Right atrium auricular region (tissue), 2 donors: Measurements from ENCODE around the gene SAPCD2. TPM values are rescaled to one million over a fixed set of nuclear protein-coding genes. Genes with fewer than 3 reads are reported as not detected.
A peak's percentile ranks its signal among the peaks of the same experiment; 100 is the strongest.

ENCODE experiments used
- DNase-seq: peaks from one replicate; pipeline ENCODE4 v3.0.0-alpha.2; 2019; ENCODE audit warnings: low spot score
- H3K27ac ChIP-seq, 2 donors: fragments of 200-600 bp; sonication (generic); 1 replicate in 1 of 2; 2 replicates in 1 of 2; pipeline ENCODE4 v1.5.1; 2016 to 2019
- H3K27me3 ChIP-seq, 2 donors: fragments of 200-600 bp; sonication (generic); one replicate each; pipeline versions ENCODE4 v1.5.1 to v1.6.0; 2017 to 2019
- H3K36me3 ChIP-seq: fragments of 200-600 bp; sonication (generic); one replicate; pipeline ENCODE4 v1.5.1; 2016
- H3K4me1 ChIP-seq, 2 donors: fragments of 200-600 bp; sonication (generic); one replicate each; pipeline versions ENCODE4 v1.5.1 to v1.6.0; 2017 to 2019
- H3K4me3 ChIP-seq, 2 donors: fragments of 200-600 bp; sonication (generic); 1 replicate in 1 of 2; 2 replicates in 1 of 2; pipeline ENCODE4 v1.5.1; 2017 to 2019; ENCODE audit warnings: mild to moderate bottlenecking in 1 of 2, moderate library complexity in 1 of 2
- H3K9me3 ChIP-seq, 2 donors: fragments of 200-600 bp; sonication (generic); one replicate each; pipeline ENCODE4 v1.5.1; 2019
- total RNA-seq, 2 donors: library from RNA; depleted of rRNA; stranded (reverse); fragments of >200 nt; gene quantifications; one replicate each; pipeline ENCODE4 v1.1.0, GENCODE V29; 2016
- TF ChIP-seq, protein P1 (sequence below), 2 donors: fragments of 200-600 bp; sonication (generic); IDR thresholded peaks; one replicate each; pipeline ENCODE4 v1.5.1; 2019; ENCODE audit warnings: antibody characterized with exemption in 2 of 2

SAPCD2 gene
- total RNA-seq, 2 donors from 2014 or later: 0.12 to 0.63 TPM

DNA sequence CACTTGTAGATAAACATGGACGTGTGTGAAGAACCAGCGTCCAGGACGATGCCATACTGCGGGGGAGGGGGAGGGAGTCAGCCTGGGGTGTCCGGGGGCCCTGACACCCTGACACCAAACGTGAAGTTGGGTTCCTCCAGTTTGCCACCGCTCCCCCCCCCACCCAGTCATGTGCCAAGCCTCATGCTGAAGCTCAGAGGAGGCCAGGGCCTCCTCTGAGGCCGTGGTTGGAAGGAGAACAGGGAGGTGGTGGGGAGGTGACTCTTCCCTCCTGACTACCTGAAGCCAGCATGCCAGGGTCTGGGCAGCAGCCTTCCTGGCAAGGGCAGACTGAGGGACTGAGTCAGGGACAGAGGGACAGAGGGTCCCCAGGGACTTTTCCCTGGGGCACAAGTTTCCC, 18.1 kb downstream of the SAPCD2 start:
- TF ChIP-seq, protein P1, sequence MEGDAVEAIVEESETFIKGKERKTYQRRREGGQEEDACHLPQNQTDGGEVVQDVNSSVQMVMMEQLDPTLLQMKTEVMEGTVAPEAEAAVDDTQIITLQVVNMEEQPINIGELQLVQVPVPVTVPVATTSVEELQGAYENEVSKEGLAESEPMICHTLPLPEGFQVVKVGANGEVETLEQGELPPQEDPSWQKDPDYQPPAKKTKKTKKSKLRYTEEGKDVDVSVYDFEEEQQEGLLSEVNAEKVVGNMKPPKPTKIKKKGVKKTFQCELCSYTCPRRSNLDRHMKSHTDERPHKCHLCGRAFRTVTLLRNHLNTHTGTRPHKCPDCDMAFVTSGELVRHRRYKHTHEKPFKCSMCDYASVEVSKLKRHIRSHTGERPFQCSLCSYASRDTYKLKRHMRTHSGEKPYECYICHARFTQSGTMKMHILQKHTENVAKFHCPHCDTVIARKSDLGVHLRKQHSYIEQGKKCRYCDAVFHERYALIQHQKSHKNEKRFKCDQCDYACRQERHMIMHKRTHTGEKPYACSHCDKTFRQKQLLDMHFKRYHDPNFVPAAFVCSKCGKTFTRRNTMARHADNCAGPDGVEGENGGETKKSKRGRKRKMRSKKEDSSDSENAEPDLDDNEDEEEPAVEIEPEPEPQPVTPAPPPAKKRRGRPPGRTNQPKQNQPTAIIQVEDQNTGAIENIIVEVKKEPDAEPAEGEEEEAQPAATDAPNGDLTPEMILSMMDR (IDR thresholded peaks at IDR 0.05): no peak
- no peak for DNase-seq
- no peak overlapping the region for H3K4me3 ChIP-seq
- no peak overlapping the region for H3K27ac ChIP-seq
- H3K27me3 ChIP-seq: peaks cover 0 to 17% of the 10 kb centered on the region in 2 donors
- H3K36me3 ChIP-seq: no peaks in the 10 kb centered on the region
- no peaks in the 10 kb centered on the region for H3K9me3 ChIP-seq
- peaks cover 0 to 50% of the 10 kb centered on the region in 2 donors for H3K4me1 ChIP-seq

DNA sequence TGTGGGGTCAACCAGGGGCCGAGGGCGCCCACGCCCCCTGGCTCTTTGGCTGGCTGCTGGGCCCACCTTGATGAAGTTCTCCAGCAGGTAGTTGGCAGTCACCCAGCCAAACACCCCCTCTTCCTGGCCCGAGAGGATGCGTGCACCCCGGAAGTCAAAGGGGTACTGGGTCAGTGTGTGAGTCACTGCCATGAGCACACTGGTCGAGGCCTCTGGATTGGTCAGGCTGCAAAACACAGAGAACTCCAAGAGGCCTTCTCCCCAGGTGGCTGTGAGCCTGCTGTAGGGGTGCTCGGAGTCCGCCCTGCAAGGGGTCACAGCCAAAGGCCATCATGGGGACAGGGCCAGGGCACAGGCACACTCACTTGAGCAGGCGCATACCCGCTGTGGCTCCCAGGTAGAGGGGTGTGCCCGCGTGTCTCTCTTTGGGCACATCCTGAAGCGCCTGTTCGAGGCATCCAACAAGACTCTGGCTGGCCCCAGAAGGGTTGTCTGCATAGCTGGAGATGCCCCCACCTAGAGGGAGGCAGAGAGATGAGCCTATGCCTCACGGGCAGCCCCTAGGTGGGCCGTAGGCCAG, 19.1 kb downstream of the SAPCD2 start:
- TF ChIP-seq, protein P1 (IDR thresholded peaks at IDR 0.05): no peak
- no peak for DNase-seq
- no peak overlapping the region for H3K27ac ChIP-seq
- H3K9me3 ChIP-seq: no peaks in the 10 kb centered on the region
- H3K36me3 ChIP-seq: no peaks in the 10 kb centered on the region
- peaks cover 0 to 53% of the 10 kb centered on the region in 2 donors for H3K4me1 ChIP-seq
- no peak overlapping the region for H3K4me3 ChIP-seq
- H3K27me3 ChIP-seq: peaks cover 0 to 17% of the 10 kb centered on the region in 2 donors

DNA sequence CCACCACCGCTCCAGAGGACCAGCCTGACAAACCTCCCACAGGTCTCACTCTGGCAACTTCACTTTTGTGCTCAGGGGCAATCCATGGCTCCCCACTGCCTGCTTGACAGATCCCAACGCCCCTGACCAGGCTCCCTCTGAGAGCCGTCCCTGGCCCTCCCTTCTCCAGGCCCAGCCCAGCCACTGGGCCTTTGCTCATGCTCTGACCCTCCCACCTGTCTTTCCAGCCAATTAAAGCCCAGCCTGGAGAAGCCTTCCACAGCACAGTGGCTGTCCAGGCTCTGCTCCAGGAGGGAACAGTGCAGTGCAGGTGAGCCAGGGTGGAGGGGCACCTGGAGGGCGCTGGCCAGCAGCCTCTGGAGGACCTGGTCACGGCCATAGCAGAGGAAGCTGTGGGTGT, 19.8 kb downstream of the SAPCD2 start:
- no peak overlapping the region for H3K4me3 ChIP-seq
- peaks cover 0 to 50% of the 10 kb centered on the region in 2 donors for H3K4me1 ChIP-seq
- no peaks in the 10 kb centered on the region for H3K36me3 ChIP-seq
- TF ChIP-seq, protein P1 (IDR thresholded peaks at IDR 0.05): no peak
- H3K27ac ChIP-seq: no peak overlapping the region
- no peaks in the 10 kb centered on the region for H3K9me3 ChIP-seq
- no peak for DNase-seq
- H3K27me3 ChIP-seq: peaks cover 0 to 17% of the 10 kb centered on the region in 2 donors

DNA sequence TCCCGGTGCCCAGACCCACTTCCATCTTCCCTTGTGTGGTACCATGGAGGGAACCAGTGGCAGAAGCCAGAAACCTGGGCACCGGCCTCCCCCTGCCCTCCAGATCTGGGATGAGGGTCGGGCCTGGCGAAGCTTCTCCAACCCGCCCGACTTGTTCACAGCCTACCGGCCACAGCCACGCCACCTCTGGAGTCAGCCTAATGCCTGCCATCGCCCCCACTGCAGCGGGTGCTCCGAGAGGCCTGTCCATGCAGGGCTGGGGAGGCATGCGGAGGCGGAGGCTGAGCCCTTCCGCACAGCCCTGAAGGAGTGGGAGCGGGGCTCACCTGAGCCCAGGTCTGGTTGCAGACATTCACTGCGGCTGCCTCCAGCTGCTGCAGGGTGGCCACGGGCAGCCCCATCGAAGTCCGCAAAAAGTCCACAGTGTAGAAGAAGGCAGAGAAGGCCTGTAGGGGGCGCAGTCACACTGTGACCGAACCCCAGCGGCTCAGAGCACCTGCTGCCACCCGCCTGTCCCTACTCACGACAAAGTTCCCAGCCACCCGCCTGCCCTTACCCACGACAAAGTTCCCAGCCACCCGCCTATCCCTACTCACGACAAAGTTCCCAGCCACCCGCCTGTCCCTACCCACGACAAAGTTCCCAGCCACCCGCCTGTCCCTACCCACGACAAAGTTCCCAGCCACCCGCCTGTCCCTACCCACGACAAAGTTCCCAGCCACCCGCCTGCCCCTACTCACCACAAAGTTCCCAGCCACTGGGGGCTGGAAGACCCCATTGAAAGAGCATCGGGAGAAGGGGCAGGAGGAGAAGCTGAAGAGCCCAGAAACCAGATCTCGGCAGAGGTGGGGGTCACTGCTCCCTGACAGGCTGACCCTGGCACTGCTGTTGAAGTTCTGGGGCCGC, 20.6 kb downstream of the SAPCD2 start:
- DNase-seq: no peak
- TF ChIP-seq, protein P1 (IDR thresholded peaks at IDR 0.05): peak in 1 of 2 donors; percentile 59
- Histone ChIP-seq H3K9me3 (no peaks in the 10 kb centered on the region), H3K27ac (no peak overlapping the region), H3K36me3 (no peaks in the 10 kb centered on the region), H3K4me3 (no peak overlapping the region), H3K4me1 (peaks cover 0 to 50% of the 10 kb centered on the region in 2 donors), H3K27me3 (peaks cover 0 to 17% of the 10 kb centered on the region in 2 donors)

DNA sequence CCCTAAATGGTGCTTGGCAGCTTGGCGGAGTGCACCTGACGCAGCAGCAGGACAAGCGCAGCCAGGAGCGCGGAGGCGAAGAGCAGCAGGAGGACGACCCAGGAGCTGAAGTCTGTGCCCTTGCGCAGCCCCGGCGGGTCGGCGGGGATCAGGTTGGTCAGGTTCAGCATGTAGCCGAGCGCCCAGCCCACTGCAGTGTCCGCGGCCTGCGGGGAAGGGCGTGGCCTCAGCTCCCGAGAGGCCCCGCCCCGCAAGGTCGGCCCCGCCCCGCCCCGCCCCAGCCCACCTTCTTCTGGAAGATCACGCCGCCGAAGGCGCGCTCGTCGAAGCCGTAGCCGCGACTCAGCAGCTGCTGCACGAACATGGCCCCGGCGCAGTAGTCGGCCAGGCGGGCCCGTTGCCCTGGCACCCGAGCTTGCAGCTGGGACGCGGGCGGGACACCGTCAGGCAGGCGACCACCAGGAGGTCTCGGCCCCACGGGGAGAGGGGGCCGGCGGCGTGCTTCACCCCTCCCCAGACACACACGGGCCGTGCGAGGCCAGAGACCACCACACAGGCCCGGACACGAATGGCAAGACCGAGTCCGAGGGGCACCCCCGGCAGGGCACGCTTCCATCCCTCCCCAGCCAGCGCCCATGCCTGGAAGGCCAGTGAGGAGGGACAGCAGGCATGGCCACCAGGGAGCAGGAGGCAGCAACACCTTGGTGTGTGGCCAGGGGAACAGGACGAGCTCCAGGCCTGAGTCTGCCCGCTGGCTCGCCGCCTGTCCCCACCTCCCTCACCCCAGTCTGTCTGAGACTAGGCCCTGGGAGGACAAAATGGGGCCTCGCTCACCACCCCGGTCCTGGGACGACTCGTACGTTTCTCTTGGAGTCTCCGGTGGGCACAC, 21.5 kb downstream of the SAPCD2 start:
- Histone ChIP-seq H3K4me1 (peaks cover 0 to 50% of the 10 kb centered on the region in 2 donors), H3K27ac (no peak overlapping the region), H3K36me3 (no peaks in the 10 kb centered on the region), H3K4me3 (no peak overlapping the region), H3K9me3 (no peaks in the 10 kb centered on the region), H3K27me3 (peaks cover 0 to 17% of the 10 kb centered on the region in 2 donors)
- TF ChIP-seq, protein P1 (IDR thresholded peaks at IDR 0.05): no peak
- no peak for DNase-seq
